Activated naive CD4-positive, alpha-beta T cell treated with anti-CD3 and anti-CD28 coated beads, Interleukin-2, amount 10 ng/mL, durations not matched to agents 7 days and 5 days (primary cell): ENCODE results near the gene BPGM.

ENCODE experiments used
- CTCF ChIA-PET: fragments of 350-600 bp; sonication (Branson Sonifier 250); formaldehyde crosslinking; loops from one replicate; lab custom pipeline; 2021; ENCODE audit warnings: antibody characterized with exemption; lab: Charles Lee
- DNase-seq: peaks from one replicate; pipeline ENCODE4 v3.0.0-alpha.2; 2020
- H3K27ac Mint-ChIP-seq: one replicate; pipeline ENCODE4 v1.8.0; 2021; ENCODE audit warnings: mild to moderate bottlenecking, moderate library complexity, mixed read lengths
- H3K27me3 Mint-ChIP-seq: one replicate; pipeline ENCODE4 v1.8.0; 2021; ENCODE audit warnings: mild to moderate bottlenecking, mixed read lengths
- H3K36me3 Mint-ChIP-seq: one replicate; pipeline ENCODE4 v1.8.0; 2021; ENCODE audit warnings: mixed read lengths
- H3K4me1 Mint-ChIP-seq: one replicate; pipeline ENCODE4 v1.8.0; 2021; ENCODE audit warnings: mixed read lengths
- H3K4me3 Mint-ChIP-seq: one replicate; pipeline ENCODE4 v1.8.0; 2021; ENCODE audit warnings: mild to moderate bottlenecking, moderate library complexity, mixed read lengths
- H3K9me3 Mint-ChIP-seq: one replicate; pipeline ENCODE4 v1.8.0; 2021; ENCODE audit warnings: mixed read lengths

Gene BPGM

DNA sequence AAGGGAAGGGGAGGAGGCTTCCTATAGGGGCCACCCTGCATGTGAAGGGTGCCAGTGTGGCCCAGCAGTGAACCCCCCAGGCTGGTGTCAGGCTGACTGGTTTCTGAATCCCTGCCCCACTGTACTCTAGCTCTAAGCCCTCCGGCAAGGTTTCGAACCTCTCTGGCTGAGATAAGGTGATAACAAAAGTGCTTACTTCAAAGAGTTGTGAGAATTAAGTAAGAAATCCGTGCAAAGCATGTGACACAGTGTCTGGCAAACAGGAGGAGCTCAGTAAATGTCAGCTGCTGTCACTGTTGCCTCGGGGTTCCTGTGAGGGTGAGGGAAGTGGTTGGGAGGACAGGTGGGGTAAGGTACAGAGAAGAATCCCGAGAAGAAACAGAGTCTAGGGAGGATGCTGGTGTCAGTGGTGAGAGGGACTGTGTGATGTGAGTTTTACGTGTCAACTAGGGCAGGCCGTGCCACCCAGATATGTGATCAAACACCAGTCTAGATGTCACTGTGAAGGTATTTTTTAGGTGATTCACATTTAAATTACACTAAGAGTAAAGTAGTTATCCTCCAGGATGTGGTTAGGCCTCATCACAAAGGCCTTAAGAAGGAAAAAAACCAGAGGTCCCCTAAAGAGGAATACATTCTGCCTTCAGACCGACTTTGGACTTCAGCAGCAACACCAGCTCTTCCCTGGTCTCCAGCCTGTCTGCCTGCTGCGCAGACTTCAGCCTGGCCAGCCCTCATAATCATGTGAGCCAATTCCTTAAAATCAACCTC lies 64.4 kb downstream of the BPGM start:
- H3K4me1 Mint-ChIP-seq = peaks cover 26% of the 10 kb centered on the region
- no peaks in the 10 kb centered on the region for H3K9me3 Mint-ChIP-seq
- DNase-seq = peak; percentile 79
- H3K36me3 Mint-ChIP-seq = no peaks in the 10 kb centered on the region
- no peaks in the 10 kb centered on the region for H3K27me3 Mint-ChIP-seq
- peak overlapping the region; percentile 93 for H3K27ac Mint-ChIP-seq
- CTCF ChIA-PET = interaction anchor here (1.1 kb wide), 1 partner anchor 9 kb away, joined by 7 read pairs; no protein-coding TSS in a partner anchor
- H3K4me3 Mint-ChIP-seq = peak overlapping the region; percentile 35

DNA sequence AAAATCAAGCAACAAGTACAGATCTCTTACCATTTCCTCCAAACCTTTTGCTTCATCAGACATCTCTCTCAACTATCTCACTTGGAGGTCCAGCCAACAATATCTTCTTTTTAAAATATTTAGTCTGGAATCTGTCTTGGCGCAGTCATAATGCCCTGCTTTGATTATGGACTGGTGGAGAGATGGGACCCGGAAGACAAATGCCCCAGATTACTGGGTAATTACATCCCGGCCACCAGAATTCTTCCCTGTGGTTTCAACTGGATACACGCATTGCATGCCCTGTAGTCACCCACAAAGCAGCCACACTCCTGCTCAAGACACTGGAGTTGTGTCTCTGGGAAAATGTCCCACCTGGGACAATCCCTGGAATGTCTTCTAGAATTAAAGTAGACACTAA lies 65.5 kb downstream of the BPGM start:
- no peak for DNase-seq
- H3K4me1 Mint-ChIP-seq = peaks cover 26% of the 10 kb centered on the region
- H3K9me3 Mint-ChIP-seq = no peaks in the 10 kb centered on the region
- H3K27me3 Mint-ChIP-seq = no peaks in the 10 kb centered on the region
- peak overlapping the region; percentile 33 for H3K27ac Mint-ChIP-seq
- CTCF ChIA-PET = interaction anchor here (0.7 kb wide), 1 partner anchor 71 kb away, joined by 3 read pairs; no protein-coding TSS in a partner anchor
- no peak overlapping the region for H3K4me3 Mint-ChIP-seq
- H3K36me3 Mint-ChIP-seq = no peaks in the 10 kb centered on the region

- H3K27ac Mint-ChIP-seq = no peak overlapping the region
- no peaks in the 10 kb centered on the region for H3K9me3 Mint-ChIP-seq
- DNase-seq = no peak
- no peaks in the 10 kb centered on the region for H3K27me3 Mint-ChIP-seq
- H3K4me3 Mint-ChIP-seq = no peak overlapping the region
- CTCF ChIA-PET = interaction anchor here (0.6 to 1.1 kb wide), 2 partner anchors 11 to 220 kb away, joined by 3 read pairs; no protein-coding TSS in a partner anchor
- peaks cover 26% of the 10 kb centered on the region for H3K4me1 Mint-ChIP-seq
- no peaks in the 10 kb centered on the region for H3K36me3 Mint-ChIP-seq
These were observed 68.0 kb downstream of the BPGM start for GRCh38 chr7:134714470-134715205.

DNA sequence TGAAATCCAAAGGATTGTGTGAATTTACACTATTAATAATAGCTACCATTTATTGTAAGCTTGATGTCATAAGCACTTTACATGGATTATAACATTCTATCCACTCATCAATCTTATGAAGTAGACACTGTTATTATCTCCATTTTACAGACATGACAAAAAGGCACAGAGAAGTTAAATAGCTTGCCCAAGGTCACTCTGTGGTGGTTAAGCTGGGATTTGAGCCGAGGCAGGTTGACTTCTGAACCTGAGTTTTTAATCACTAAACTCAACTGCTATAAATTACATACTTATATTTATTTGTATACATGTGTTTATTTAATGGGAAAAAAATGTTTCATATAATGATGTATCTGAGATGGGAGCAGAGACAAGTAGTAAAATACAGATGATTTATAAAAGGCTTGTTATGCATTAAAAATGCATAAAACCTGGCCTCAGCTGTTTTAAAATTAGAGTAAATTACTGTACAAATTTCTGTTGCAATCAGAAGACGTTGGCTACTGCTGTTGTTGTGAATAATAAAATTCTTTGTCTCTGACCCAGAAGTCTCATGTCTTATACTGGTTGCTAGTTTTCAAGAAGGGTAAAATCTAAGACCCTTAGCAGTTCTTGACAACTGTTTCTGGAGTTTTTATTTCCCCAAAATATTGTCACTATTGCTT lies 71.7 kb downstream of the BPGM start:
- H3K27me3 Mint-ChIP-seq = no peaks in the 10 kb centered on the region
- H3K9me3 Mint-ChIP-seq = no peaks in the 10 kb centered on the region
- no peaks in the 10 kb centered on the region for H3K36me3 Mint-ChIP-seq
- DNase-seq = no peak
- CTCF ChIA-PET = no interaction called here
- no peaks in the 10 kb centered on the region for H3K4me1 Mint-ChIP-seq
- H3K4me3 Mint-ChIP-seq = no peak overlapping the region
- H3K27ac Mint-ChIP-seq = no peak overlapping the region

- H3K36me3 Mint-ChIP-seq = no peaks in the 10 kb centered on the region
These were observed 73.7 kb downstream of the BPGM start for GRCh38 chr7:134720091-134720935.

DNA sequence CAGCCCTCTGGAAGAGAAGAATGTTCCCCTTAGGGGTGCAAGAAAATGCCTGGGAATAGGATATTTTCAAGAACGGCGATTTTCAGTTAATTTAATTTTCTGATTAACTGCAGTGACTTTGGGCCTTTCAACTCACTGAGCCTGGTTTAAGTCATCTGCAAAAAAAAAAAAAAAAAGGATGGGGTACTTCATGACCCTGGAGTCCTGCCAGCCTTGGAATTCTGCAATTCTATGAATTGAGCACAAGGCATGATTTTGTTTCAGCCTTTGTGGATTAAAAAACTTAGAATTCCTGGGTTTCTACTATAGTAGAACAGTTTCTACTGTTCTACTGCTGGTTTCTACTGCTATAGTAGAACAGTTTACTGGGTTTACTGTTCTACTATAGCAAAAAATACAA lies 74.5 kb downstream of the BPGM start:
- Mint-ChIP-seq H3K4me3 (no peak overlapping the region), H3K36me3 (no peaks in the 10 kb centered on the region), H3K27ac (no peak overlapping the region), H3K9me3 (no peaks in the 10 kb centered on the region), H3K27me3 (no peaks in the 10 kb centered on the region), H3K4me1 (no peaks in the 10 kb centered on the region)
- DNase-seq = no peak
- CTCF ChIA-PET = no interaction called here

More at GRCh38 chr7:134720091-134720935, 73.7 kb downstream of the BPGM start:
- Mint-ChIP-seq H3K27me3 (no peaks in the 10 kb centered on the region), H3K4me1 (no peaks in the 10 kb centered on the region), H3K9me3 (no peaks in the 10 kb centered on the region), H3K27ac (no peak overlapping the region), H3K4me3 (no peak overlapping the region)
- DNase-seq = no peak
- CTCF ChIA-PET = no interaction called here

GRCh38 chr7:134722786-134723322 lies 76.2 kb downstream of the BPGM start:
- H3K4me1 Mint-ChIP-seq = no peaks in the 10 kb centered on the region
- CTCF ChIA-PET = interaction anchor here (0.8 kb wide), 2 partner anchors 33 to 89 kb away, joined by 3 read pairs; no protein-coding TSS in a partner anchor
- no peak overlapping the region for H3K27ac Mint-ChIP-seq
- no peaks in the 10 kb centered on the region for H3K9me3 Mint-ChIP-seq
- no peaks in the 10 kb centered on the region for H3K27me3 Mint-ChIP-seq
- DNase-seq = no peak
- H3K36me3 Mint-ChIP-seq = no peaks in the 10 kb centered on the region
- H3K4me3 Mint-ChIP-seq = no peak overlapping the region

GRCh38 chr7:134723892-134724291 lies 77.2 kb downstream of the BPGM start:
- H3K9me3 Mint-ChIP-seq = no peaks in the 10 kb centered on the region
- no peak overlapping the region for H3K27ac Mint-ChIP-seq
- no peaks in the 10 kb centered on the region for H3K4me1 Mint-ChIP-seq
- CTCF ChIA-PET = interaction anchor here (1.0 to 1.9 kb wide), 8 partner anchors 10 to 221 kb away, joined by 3 to 9 read pairs (median 4); no protein-coding TSS in a partner anchor
- H3K27me3 Mint-ChIP-seq = no peaks in the 10 kb centered on the region
- no peak for DNase-seq
- H3K4me3 Mint-ChIP-seq = no peak overlapping the region
- H3K36me3 Mint-ChIP-seq = no peaks in the 10 kb centered on the region

GRCh38 chr7:134724606-134725005 lies 78.0 kb downstream of the BPGM start:
- no peak overlapping the region for H3K4me3 Mint-ChIP-seq
- no peaks in the 10 kb centered on the region for H3K27me3 Mint-ChIP-seq
- no peaks in the 10 kb centered on the region for H3K9me3 Mint-ChIP-seq
- no peaks in the 10 kb centered on the region for H3K4me1 Mint-ChIP-seq
- CTCF ChIA-PET = interaction anchor here (0.7 to 1.9 kb wide), 13 partner anchors 10 to 242 kb away, joined by 3 to 9 read pairs (median 4); no protein-coding TSS in a partner anchor
- DNase-seq = peak; percentile 25
- H3K27ac Mint-ChIP-seq = no peak overlapping the region
- H3K36me3 Mint-ChIP-seq = no peaks in the 10 kb centered on the region

DNA sequence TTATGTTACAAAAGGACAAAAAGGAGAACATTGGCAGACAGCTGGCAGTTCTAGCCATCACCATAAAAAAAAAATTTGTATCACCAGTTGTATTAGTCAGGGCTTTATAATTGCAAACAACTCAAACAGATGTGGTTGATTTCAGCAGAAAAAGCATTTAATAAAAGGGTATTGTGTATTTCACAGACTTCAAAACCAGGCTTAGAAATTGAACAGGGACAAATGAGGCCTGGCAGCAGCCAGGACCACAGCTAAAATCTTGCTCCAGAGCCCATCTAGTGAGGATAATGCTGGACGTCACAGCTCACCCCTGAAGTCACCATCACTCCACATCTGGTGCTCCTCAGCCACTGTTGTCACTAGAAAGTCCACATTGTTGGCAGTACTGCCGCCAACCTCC lies 79.9 kb downstream of the BPGM start:
- CTCF ChIA-PET = interaction anchor here (0.7 to 2.5 kb wide), 6 partner anchors 10 to 37 kb away, joined by 3 to 9 read pairs (median 4); no protein-coding TSS in a partner anchor
- H3K4me3 Mint-ChIP-seq = no peak overlapping the region
- no peak overlapping the region for H3K27ac Mint-ChIP-seq
- no peaks in the 10 kb centered on the region for H3K4me1 Mint-ChIP-seq
- H3K36me3 Mint-ChIP-seq = no peaks in the 10 kb centered on the region
- H3K27me3 Mint-ChIP-seq = no peaks in the 10 kb centered on the region
- H3K9me3 Mint-ChIP-seq = no peaks in the 10 kb centered on the region
- no peak for DNase-seq

- H3K4me3 Mint-ChIP-seq = no peak overlapping the region
- no peaks in the 10 kb centered on the region for H3K9me3 Mint-ChIP-seq
- CTCF ChIA-PET = interaction anchor here (1.4 to 2.5 kb wide), 3 partner anchors 19 to 28 kb away, joined by 3 to 9 read pairs (median 5); no protein-coding TSS in a partner anchor
- H3K36me3 Mint-ChIP-seq = no peaks in the 10 kb centered on the region
- no peak overlapping the region for H3K27ac Mint-ChIP-seq
- no peaks in the 10 kb centered on the region for H3K4me1 Mint-ChIP-seq
- DNase-seq = no peak
- H3K27me3 Mint-ChIP-seq = no peaks in the 10 kb centered on the region
These were observed 81.1 kb downstream of the BPGM start for GRCh38 chr7:134727711-134728110.
